ENCODE data around the gene MAOB. TPM values are rescaled to one million over a fixed set of nuclear protein-coding genes. Genes with fewer than 3 reads are reported as not detected.

Gene MAOB
- total RNA-seq, 1 experiment from 2014 or later: 1.1 TPM

GRCh38 chrX:43716696-43717095 is 165.6 kb downstream of the MAOB start:
- no peak overlapping the region for H2BK20ac ChIP-seq (ENCODE audit: low read depth, low read length, poor library complexity, severe bottlenecking)
- no peak for DNase-seq
- Mint-ChIP-seq H3K36me3 (ENCODE audit: insufficient read depth in 1 of 3, low read depth in 3 of 3) (peaks cover 0 to 5% (median under 1%) of the 10 kb centered on the region in 3 experiments; a peak in 4 of 7 replicates), H3K4me3 (no peak overlapping the region), H3K4me1 (no peaks in the 10 kb centered on the region), H3K9me3 (peaks cover 4 to 5% of the 10 kb centered on the region in 2 experiments; a peak in 4 of 5 replicates), H3K27me3 (ENCODE audit: low read depth) (no peaks in the 10 kb centered on the region), H3K27ac (no peak overlapping the region)
- H3K4me2 ChIP-seq (ENCODE audit: insufficient read depth, insufficient read length, low read length): no peak overlapping the region
- H3K27ac ChIP-seq (ENCODE audit: insufficient read length, low read depth, low read length): no peak overlapping the region
- WGBS (ENCODE audit: extremely low coverage, insufficient read length, low lambda C conversion rate): no CpG with 5 or more reads among the region's 1 CpG
- H2BK5ac ChIP-seq (ENCODE audit: insufficient read length, low read length): no peak overlapping the region
- H3K79me1 ChIP-seq (ENCODE audit: insufficient read depth, low read depth, low read length, poor library complexity, severe bottlenecking): no peaks in the 10 kb centered on the region
- no peak overlapping the region for H4K5ac ChIP-seq (ENCODE audit: insufficient read length, low read depth, low read length)
- no peaks in the 10 kb centered on the region for H3K27me3 ChIP-seq (ENCODE audit: insufficient read depth, low read length)
- H4K8ac ChIP-seq (replicated peaks; ENCODE audit: insufficient read length, low read depth, low read length): no peak overlapping the region
- no peak overlapping the region for H3K9ac ChIP-seq (ENCODE audit: extremely low read depth, insufficient read length, low read length)
- no peak for TF ChIP-seq CTCF (conservative IDR thresholded peaks at IDR 0.05)
- H2AK5ac ChIP-seq (ENCODE audit: insufficient read length, low read length): no peak overlapping the region
- H2BK120ac ChIP-seq (ENCODE audit: low read depth, low read length, poor library complexity, severe bottlenecking): no peak overlapping the region
- H2AFZ ChIP-seq (ENCODE audit: low read length): no peak overlapping the region
- H3K23me2 ChIP-seq (ENCODE audit: insufficient read length, low read depth, low read length, poor library complexity, severe bottlenecking): no peaks in the 10 kb centered on the region
- no peak overlapping the region for H3K4ac ChIP-seq (ENCODE audit: low read depth, low read length)
- no peak overlapping the region for H2BK12ac ChIP-seq (ENCODE audit: insufficient read length, low read depth, low read length)
- H2BK15ac ChIP-seq (ENCODE audit: low read depth, low read length): no peak overlapping the region
- no peak overlapping the region for H3K23ac ChIP-seq (ENCODE audit: insufficient read length, low read depth, low read length)
- H3K79me2 ChIP-seq (ENCODE audit: insufficient read depth, low read length): no peaks in the 10 kb centered on the region
- H3K4me1 ChIP-seq (ENCODE audit: insufficient read depth, low read length): no peaks in the 10 kb centered on the region; the same call in 1 of the 2 replicates
- H3K56ac ChIP-seq (ENCODE audit: insufficient read length, low read depth, low read length): no peak overlapping the region
- no peak overlapping the region for H4K91ac ChIP-seq (ENCODE audit: insufficient read length, low read depth, low read length)
- no peak overlapping the region for H3K18ac ChIP-seq (ENCODE audit: insufficient read length, low read depth, low read length)
- H3K14ac ChIP-seq (ENCODE audit: insufficient read depth, low read length): no peak overlapping the region
- no peaks in the 10 kb centered on the region for H4K20me1 ChIP-seq (ENCODE audit: control insufficient read depth, insufficient read depth, insufficient read length)
- H3K9me3 ChIP-seq (ENCODE audit: control insufficient read depth, low read depth, low read length): no peaks in the 10 kb centered on the region
- H3T11ph ChIP-seq (ENCODE audit: low read length): no peak overlapping the region

Other genes starting within 250 kb of the MAOB start
- gene MAOA, start 226.2 kb downstream of the MAOB start, total RNA-seq (2021): 0.28 and 0.44 TPM in 2 replicates
- not detected in 2 replicates for gene NDP, start 90.9 kb upstream of the MAOB start, total RNA-seq (2021)